Activated T-cell treated with anti-CD3 and anti-CD28 coated beads, Interleukin-2, amount 50 U/mL, for 4 hours (primary cell): ENCODE data around the gene CACNA1C. TPM values are rescaled to one million over a fixed set of nuclear protein-coding genes. Genes with fewer than 3 reads are reported as not detected.
"Not testable (repeated sequence)": the region's sequence is repeated elsewhere in the genome, so short reads cannot be mapped to it uniquely, and the experiment has no call there.

ENCODE experiments used
- ATAC-seq, 2 donors: fragments of 200-7000 bp; cut with Tn5 transposase; one replicate each; pipeline ENCODE4 v1.10.0; 2021
- DNase-seq: peaks from one replicate; pipeline ENCODE4 v3.0.0-alpha.2; 2020
- H3K27me3 Mint-ChIP-seq: one replicate; pipeline ENCODE4 v1.8.0; 2021; ENCODE audit warnings: low read depth, mixed read lengths
- H3K36me3 Mint-ChIP-seq: one replicate; pipeline ENCODE4 v1.8.0; 2022; ENCODE audit warnings: mixed read lengths; ENCODE audit not compliant: insufficient read depth
- H3K4me1 Mint-ChIP-seq: one replicate; pipeline ENCODE4 v1.8.0; 2021; ENCODE audit warnings: low read depth, mixed read lengths
- H3K4me3 Mint-ChIP-seq: one replicate; pipeline ENCODE4 v1.8.0; 2021; ENCODE audit warnings: mild to moderate bottlenecking, moderate library complexity, mixed read lengths
- H3K9me3 Mint-ChIP-seq: one replicate; pipeline ENCODE4 v1.8.0; 2021; ENCODE audit warnings: mixed read lengths
- total RNA-seq, 3 donors: library from RNA; stranded (reverse); gene quantifications; one replicate each; pipeline ENCODE4 v1.2.1, GENCODE V29; 2021

CACNA1C gene
- total RNA-seq, 3 donors from 2014 or later, result 0.03 to 0.08 (median 0.03) TPM

DNA sequence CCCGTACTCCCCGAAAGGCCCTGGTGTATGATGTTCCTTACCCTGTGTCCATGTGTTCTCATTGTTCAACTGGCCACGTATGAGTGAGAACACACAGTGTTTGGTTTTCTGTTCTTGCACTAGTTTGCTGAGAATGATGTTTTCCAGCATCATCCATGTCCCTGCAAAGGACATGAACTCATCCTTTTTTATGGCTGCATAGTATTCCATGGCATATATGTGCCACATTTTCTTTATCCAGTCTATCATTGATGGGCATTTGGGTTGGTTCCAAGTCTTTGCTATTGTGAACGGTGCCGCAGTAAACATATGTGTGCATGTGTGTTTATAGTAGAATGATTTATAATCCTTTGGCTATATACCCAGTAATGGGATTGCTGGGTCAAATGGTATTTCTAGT is 49.9 kb downstream of the CACNA1C start:
- H3K9me3 Mint-ChIP-seq, H3K36me3 Mint-ChIP-seq, H3K4me3 Mint-ChIP-seq, ATAC-seq, DNase-seq, H3K4me1 Mint-ChIP-seq, H3K27me3 Mint-ChIP-seq: not testable (repeated sequence)

DNA sequence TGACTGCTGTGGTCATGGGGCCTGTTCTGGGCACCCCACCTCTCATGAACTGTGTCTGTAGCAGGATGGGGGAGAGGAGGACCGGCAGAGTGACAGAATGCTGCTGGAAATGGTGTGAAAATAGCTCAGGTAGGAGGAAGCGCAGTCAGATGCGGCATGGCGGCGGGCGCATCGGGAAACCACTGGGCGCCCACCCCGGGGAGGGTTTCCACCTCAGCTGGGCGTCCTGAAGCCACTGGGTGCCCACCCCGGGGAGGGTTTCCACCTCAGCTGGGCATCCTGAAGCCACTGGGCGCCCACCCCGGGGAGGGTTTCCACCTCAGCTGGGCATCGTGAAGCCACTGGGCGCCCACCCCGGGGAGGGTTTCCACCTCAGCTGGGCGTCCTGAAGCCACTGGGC is 52.6 kb downstream of the CACNA1C start:
- ATAC-seq, H3K4me1 Mint-ChIP-seq: not testable (repeated sequence)

DNA sequence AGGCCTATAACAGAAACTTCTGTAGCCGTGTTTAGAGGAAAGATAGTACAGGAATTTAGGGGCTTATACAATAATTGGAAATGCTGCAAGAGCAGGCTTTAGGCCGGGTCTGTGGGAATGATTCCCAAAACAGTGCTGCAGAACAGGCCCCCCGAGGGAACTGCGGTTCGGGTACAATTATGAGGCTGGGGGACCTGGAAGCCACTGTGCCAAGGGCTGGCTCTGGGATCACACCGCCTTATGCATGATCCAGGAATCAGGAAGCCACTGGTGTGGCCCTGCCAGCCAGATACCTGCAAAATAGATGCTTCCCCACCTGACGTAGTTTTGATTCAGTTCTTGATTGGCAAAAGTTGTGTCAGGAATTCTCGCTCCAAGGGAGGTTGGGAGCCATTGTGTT is 55.4 kb downstream of the CACNA1C start:
- H3K36me3 Mint-ChIP-seq, result no peaks in the 10 kb centered on the region
- H3K4me1 Mint-ChIP-seq, result no peaks in the 10 kb centered on the region
- H3K27me3 Mint-ChIP-seq, result peaks cover 5% of the 10 kb centered on the region
- H3K9me3 Mint-ChIP-seq, result no peaks in the 10 kb centered on the region
- H3K4me3 Mint-ChIP-seq, result no peak overlapping the region
- no peak for ATAC-seq
- DNase-seq, result no peak

More for the DNA sequence above, 52.6 kb downstream of the CACNA1C start:
- not testable (repeated sequence) for H3K36me3 Mint-ChIP-seq, H3K27me3 Mint-ChIP-seq, H3K4me3 Mint-ChIP-seq, DNase-seq, H3K9me3 Mint-ChIP-seq

DNA sequence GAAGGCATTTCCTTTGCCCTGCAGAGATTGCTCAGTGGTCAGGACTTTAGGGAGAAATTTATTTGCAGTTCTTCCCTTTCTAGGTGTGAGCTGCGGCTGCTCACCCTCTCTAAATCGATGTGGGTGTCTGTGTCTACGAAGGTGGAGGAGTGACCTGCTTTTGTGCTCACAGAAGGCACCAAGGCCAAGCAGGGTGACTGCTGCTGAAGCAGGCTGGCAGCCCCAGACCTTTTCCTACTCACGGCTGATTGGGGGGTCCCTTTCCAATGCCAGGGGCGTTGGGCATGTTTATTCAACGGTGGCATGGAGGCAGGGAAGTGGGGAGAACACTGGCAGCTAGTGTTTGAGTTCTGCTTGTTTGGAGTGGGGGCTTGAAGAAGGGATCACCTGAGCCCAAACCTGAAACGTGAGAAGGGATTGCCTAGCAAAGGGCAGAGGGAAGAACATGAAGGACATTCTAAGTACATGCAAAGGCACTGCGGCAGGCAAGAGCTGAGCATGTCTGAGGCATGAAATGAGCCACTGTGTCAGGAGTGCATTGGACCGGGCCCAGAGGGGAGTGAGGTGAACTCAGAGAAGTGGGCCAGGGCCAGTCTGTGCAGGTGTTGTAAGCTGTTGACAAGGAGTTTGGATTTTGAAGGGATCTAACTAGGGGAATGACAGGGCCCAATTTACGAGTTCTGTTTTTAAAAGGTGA is 56.3 kb downstream of the CACNA1C start:
- peaks cover 5% of the 10 kb centered on the region for H3K27me3 Mint-ChIP-seq
- H3K4me3 Mint-ChIP-seq, result no peak overlapping the region
- H3K9me3 Mint-ChIP-seq, result no peaks in the 10 kb centered on the region
- no peaks in the 10 kb centered on the region for H3K36me3 Mint-ChIP-seq
- DNase-seq, result no peak
- ATAC-seq, result no peak
- H3K4me1 Mint-ChIP-seq, result no peaks in the 10 kb centered on the region

GRCh38 chr12:2110127-2110526 is 57.3 kb downstream of the CACNA1C start:
- H3K9me3 Mint-ChIP-seq, result no peaks in the 10 kb centered on the region
- no peak overlapping the region for H3K4me3 Mint-ChIP-seq
- ATAC-seq, result no peak
- no peaks in the 10 kb centered on the region for H3K36me3 Mint-ChIP-seq
- H3K27me3 Mint-ChIP-seq, result peaks cover 5% of the 10 kb centered on the region
- H3K4me1 Mint-ChIP-seq, result no peaks in the 10 kb centered on the region
- no peak for DNase-seq

GRCh38 chr12:2110849-2111566 is 58.2 kb downstream of the CACNA1C start:
- Mint-ChIP-seq H3K27me3 (peaks cover 5% of the 10 kb centered on the region), H3K36me3 (no peaks in the 10 kb centered on the region), H3K4me3 (no peak overlapping the region), H3K4me1 (no peaks in the 10 kb centered on the region), H3K9me3 (no peaks in the 10 kb centered on the region)
- DNase-seq (no peak), ATAC-seq (no peak)

DNA sequence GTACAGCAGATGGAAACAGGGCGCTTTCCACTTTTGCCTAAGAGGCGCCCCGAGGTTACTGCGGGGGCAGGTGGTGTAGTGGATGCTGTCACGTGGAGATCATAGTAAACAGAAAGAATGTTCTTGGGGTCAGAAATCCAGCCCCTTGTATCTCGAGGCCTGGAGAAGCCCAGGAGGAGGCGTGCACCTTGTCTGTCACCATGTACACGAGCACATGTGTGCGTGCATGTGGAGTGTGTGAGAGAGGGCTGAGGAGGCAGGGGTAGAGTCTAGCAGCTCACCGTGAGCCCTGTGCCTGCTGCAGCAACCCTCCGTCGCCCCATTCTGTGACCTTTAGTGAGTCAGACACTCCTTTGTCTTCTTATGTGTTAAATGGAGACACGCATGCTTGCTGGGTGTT is 59.0 kb downstream of the CACNA1C start:
- Mint-ChIP-seq H3K27me3 (peaks cover 5% of the 10 kb centered on the region), H3K9me3 (no peaks in the 10 kb centered on the region), H3K4me1 (no peaks in the 10 kb centered on the region), H3K4me3 (no peak overlapping the region), H3K36me3 (no peaks in the 10 kb centered on the region)
- no peak for ATAC-seq
- DNase-seq, result no peak

- Mint-ChIP-seq H3K4me3 (no peak overlapping the region), H3K27me3 (peaks cover 5% of the 10 kb centered on the region), H3K4me1 (no peaks in the 10 kb centered on the region), H3K9me3 (no peaks in the 10 kb centered on the region), H3K36me3 (no peaks in the 10 kb centered on the region)
- ATAC-seq, result no peak
- DNase-seq, result no peak
Measured at GRCh38 chr12:2112401-2112800, 59.6 kb downstream of the CACNA1C start.

- H3K27me3 Mint-ChIP-seq, result peaks cover 4% of the 10 kb centered on the region
- H3K4me1 Mint-ChIP-seq, result no peaks in the 10 kb centered on the region
- no peaks in the 10 kb centered on the region for H3K36me3 Mint-ChIP-seq
- H3K4me3 Mint-ChIP-seq, result no peak overlapping the region
- DNase-seq, result no peak
- no peak for ATAC-seq
- H3K9me3 Mint-ChIP-seq, result no peaks in the 10 kb centered on the region
Measured at GRCh38 chr12:2113119-2113912, 60.5 kb downstream of the CACNA1C start.

DNA sequence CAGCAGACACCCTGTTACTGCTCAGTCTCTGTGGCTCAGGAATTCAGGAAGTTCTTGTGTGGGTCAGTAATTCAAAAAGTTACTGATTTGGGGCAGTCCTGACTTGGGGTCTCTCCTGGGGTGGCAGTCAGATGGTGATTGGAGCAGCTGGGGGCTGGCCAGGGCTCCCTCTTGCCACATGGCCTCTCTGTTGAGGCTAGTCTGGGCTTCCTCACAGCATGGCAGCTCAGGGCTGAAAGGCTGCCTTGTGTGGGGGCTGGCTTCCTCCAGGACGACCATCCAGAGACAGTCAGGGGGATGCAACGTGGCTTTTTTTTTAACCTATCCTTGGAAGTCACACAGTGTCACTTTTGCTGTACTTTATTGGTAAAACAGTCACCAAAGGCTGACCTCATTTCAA is 61.3 kb downstream of the CACNA1C start:
- H3K27me3 Mint-ChIP-seq, result peaks cover 4% of the 10 kb centered on the region
- H3K9me3 Mint-ChIP-seq, result no peaks in the 10 kb centered on the region
- H3K4me3 Mint-ChIP-seq, result no peak overlapping the region
- H3K36me3 Mint-ChIP-seq, result no peaks in the 10 kb centered on the region
- no peaks in the 10 kb centered on the region for H3K4me1 Mint-ChIP-seq
- ATAC-seq (no peak), DNase-seq (no peak)

DNA sequence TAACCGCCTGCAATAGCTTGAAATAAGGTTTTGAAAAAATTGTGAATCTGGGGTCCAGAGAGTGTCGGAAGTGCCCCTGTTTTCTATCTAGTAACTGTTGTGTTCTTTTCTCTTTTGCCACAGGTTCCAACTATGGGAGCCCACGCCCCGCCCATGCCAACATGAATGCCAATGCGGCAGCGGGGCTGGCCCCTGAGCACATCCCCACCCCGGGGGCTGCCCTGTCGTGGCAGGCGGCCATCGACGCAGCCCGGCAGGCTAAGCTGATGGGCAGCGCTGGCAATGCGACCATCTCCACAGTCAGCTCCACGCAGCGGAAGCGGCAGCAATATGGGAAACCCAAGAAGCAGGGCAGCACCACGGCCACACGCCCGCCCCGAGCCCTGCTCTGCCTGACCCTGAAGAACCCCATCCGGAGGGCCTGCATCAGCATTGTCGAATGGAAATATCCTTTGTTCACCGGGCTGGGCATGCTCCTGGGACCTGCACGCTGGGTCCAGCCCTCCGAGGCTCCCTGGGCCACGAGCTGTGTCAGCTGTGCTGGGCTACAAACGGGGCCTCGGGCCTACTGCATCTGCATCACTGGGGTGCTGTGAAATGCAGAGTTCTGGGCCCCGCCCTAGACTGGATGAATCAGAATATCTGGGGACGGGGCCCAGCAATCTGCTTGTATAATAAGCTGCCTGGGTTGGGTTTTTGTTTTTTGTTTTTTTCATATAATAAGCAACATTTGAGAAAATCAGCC is 62.5 kb downstream of the CACNA1C start:
- H3K9me3 Mint-ChIP-seq, result no peaks in the 10 kb centered on the region
- ATAC-seq (no peak), DNase-seq (no peak)
- no peaks in the 10 kb centered on the region for H3K4me1 Mint-ChIP-seq
- H3K36me3 Mint-ChIP-seq, result no peaks in the 10 kb centered on the region
- H3K27me3 Mint-ChIP-seq, result peaks cover 4% of the 10 kb centered on the region
- no peak overlapping the region for H3K4me3 Mint-ChIP-seq

- Mint-ChIP-seq H3K27me3 (peaks cover 4% of the 10 kb centered on the region), H3K9me3 (no peaks in the 10 kb centered on the region), H3K4me3 (no peak overlapping the region), H3K36me3 (no peaks in the 10 kb centered on the region), H3K4me1 (no peaks in the 10 kb centered on the region)
- ATAC-seq, result no peak
- DNase-seq, result no peak
Measured at GRCh38 chr12:2117541-2117940, 64.8 kb downstream of the CACNA1C start.

- no peak for DNase-seq
- Mint-ChIP-seq H3K9me3 (no peaks in the 10 kb centered on the region), H3K27me3 (peaks cover 4% of the 10 kb centered on the region), H3K36me3 (no peaks in the 10 kb centered on the region), H3K4me3 (no peak overlapping the region), H3K4me1 (no peaks in the 10 kb centered on the region)
- no peak for ATAC-seq
Measured at GRCh38 chr12:2118061-2118460, 65.3 kb downstream of the CACNA1C start.
